Measurements from ENCODE around the gene USP9X.

Gene USP9X

DNA sequence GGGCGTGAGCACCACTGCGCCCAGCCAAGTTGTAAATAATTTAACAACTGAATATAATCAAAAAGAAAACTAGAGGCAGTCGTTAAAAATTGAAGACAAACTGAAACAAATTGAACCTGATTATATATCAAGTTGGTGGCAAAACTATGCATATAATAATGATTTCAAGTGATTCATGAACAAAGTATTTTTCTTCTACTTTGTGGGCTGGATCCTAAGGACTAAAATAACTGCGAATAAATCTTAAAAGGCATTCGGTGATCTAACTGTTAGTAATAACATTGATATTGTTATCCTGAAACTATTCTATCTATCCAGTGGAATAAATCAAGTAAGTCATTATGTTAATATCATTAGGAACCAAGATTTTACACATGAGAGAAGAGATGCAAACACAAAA lies 21.2 kb upstream of the USP9X start:
- Histone ChIP-seq H3K4me3 (ENCODE audit: low read length) (no peak overlapping the region), H3K27me3 (ENCODE audit: control insufficient read depth, insufficient read depth, low read length) (no peaks in the 10 kb centered on the region), H3K9me3 (ENCODE audit: control insufficient read depth, low read length) (no peaks in the 10 kb centered on the region), H3K36me3 (ENCODE audit: control insufficient read depth, insufficient read depth, low read length) (no peaks in the 10 kb centered on the region), H3K4me1 (ENCODE audit: control insufficient read depth, insufficient read depth, low read length) (no peaks in the 10 kb centered on the region), H3K9ac (ENCODE audit: low read length) (no peak overlapping the region)

DNA sequence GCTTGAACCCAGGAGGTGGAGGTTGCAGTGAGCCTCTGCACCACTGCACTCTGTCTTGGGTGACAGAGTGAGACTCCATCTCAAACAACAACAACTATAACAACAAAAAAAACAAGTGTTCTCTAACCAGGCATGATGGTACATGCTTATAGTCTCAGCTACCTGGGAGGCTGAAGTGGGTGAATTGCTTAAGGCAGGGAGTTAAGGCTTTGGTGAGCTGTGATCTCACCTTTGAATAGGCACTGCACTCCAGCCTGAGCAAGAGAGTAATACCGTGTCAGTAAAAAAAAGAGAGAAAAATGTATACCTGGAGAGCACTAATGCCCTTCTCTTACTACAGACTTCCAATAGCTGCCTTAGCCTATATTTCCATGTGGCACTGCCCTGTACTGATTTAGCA lies 18.9 kb upstream of the USP9X start:
- Histone ChIP-seq H3K4me1 (ENCODE audit: control insufficient read depth, insufficient read depth, low read length) (no peaks in the 10 kb centered on the region), H3K9ac (ENCODE audit: low read length) (no peak overlapping the region), H3K27me3 (ENCODE audit: control insufficient read depth, insufficient read depth, low read length) (no peaks in the 10 kb centered on the region), H3K36me3 (ENCODE audit: control insufficient read depth, insufficient read depth, low read length) (no peaks in the 10 kb centered on the region), H3K4me3 (ENCODE audit: low read length) (no peak overlapping the region), H3K9me3 (ENCODE audit: control insufficient read depth, low read length) (no peaks in the 10 kb centered on the region)

DNA sequence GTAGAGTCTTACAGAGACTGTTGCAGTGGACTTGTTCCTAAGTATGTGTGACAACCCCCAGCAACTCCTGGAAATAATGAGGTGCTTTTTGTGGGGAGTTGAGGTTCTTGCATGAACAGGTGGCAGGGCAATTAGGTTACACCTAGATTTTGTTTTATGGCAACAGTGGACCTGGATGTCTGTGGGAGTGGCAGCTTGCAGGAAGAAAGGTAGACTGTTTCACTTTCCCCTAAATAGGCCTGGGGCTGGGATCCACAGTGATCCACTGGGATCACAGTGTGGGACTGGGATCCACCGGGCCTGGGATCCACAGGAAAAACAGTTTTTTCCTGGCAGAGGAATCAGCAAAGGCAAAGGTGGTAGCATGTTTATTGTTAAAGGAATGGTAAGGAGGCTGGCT lies 18.3 kb upstream of the USP9X start:
- Histone ChIP-seq H3K4me1 (ENCODE audit: control insufficient read depth, insufficient read depth, low read length) (no peaks in the 10 kb centered on the region), H3K27me3 (ENCODE audit: control insufficient read depth, insufficient read depth, low read length) (no peaks in the 10 kb centered on the region), H3K36me3 (ENCODE audit: control insufficient read depth, insufficient read depth, low read length) (no peaks in the 10 kb centered on the region), H3K4me3 (ENCODE audit: low read length) (no peak overlapping the region), H3K9ac (ENCODE audit: low read length) (no peak overlapping the region), H3K9me3 (ENCODE audit: control insufficient read depth, low read length) (no peaks in the 10 kb centered on the region)

DNA sequence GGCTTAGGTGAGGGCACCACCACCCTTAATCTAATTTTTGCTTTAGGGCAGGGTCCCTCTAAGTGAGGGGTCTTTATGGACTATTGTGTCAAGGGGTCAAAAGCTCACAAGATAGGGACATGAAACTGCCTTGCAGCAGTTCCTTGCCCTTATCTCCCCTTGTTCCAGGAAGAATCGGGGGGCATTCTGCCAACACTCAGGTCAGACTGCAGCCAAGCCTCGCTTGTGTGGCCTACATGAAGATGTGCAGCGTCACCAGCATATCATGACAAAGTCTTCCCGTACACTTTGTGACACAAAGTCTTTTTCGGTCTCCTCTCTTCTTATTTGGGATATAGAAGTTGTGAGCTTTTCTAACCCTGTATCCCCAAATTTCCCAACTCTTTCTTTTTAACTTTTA lies 17.5 kb upstream of the USP9X start:
- Histone ChIP-seq H3K4me3 (ENCODE audit: low read length) (no peak overlapping the region), H3K4me1 (ENCODE audit: control insufficient read depth, insufficient read depth, low read length) (no peaks in the 10 kb centered on the region), H3K27me3 (ENCODE audit: control insufficient read depth, insufficient read depth, low read length) (no peaks in the 10 kb centered on the region), H3K36me3 (ENCODE audit: control insufficient read depth, insufficient read depth, low read length) (no peaks in the 10 kb centered on the region), H3K9ac (ENCODE audit: low read length) (no peak overlapping the region), H3K9me3 (ENCODE audit: control insufficient read depth, low read length) (no peaks in the 10 kb centered on the region)

DNA sequence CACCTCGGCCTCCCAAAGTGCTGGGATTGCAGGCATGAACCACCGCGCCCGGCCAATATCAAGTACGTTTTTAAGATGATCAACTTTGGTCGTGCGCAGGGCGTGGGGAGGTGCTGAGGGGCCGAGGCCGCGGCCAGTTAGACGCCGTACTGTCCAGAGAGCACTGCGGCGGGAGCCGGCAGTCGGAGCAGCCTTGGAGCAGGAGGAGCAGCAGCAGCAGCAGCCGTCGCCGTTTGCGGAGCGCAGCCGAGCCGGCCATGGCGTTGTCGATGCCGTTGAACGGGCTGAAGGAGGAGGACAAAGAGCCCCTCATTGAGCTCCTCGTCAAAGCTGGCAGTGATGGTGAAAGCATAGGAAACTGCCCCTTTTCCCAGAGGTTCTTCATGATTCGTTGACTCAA lies 8.5 kb upstream of the USP9X start:
- no peak overlapping the region for H3K9ac ChIP-seq (ENCODE audit: low read length)
- no peak overlapping the region for H3K4me3 ChIP-seq (ENCODE audit: low read length)
- no peaks in the 10 kb centered on the region for H3K36me3 ChIP-seq (ENCODE audit: control insufficient read depth, insufficient read depth, low read length)
- H3K4me1 ChIP-seq (ENCODE audit: control insufficient read depth, insufficient read depth, low read length), result no peaks in the 10 kb centered on the region
- H3K27me3 ChIP-seq (ENCODE audit: control insufficient read depth, insufficient read depth, low read length), result no peaks in the 10 kb centered on the region
- H3K9me3 ChIP-seq (ENCODE audit: control insufficient read depth, low read length), result no peaks in the 10 kb centered on the region

DNA sequence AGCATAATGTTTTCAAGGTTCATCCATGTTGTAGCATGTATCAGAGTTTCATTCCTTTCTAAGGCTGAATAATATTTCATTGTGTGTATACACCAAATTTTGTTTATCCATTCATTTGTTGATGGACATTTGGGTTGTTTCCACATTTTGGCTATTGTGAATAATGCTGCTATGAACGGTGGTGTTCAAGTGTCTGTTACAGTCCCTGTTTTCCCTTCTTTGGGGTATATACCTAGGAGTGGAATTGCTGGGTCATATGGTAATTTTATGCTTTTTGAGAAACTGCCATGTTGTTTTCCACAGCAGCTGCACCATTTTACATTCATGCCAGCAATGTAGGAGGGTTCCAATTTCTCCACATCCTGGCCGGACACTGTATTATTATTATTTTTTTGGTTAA lies 3.4 kb upstream of the USP9X start:
- no peaks in the 10 kb centered on the region for H3K9me3 ChIP-seq (ENCODE audit: control insufficient read depth, low read length)
- H3K4me3 ChIP-seq (ENCODE audit: low read length), result no peak overlapping the region
- H3K27me3 ChIP-seq (ENCODE audit: control insufficient read depth, insufficient read depth, low read length), result no peaks in the 10 kb centered on the region
- H3K36me3 ChIP-seq (ENCODE audit: control insufficient read depth, insufficient read depth, low read length), result no peaks in the 10 kb centered on the region
- H3K4me1 ChIP-seq (ENCODE audit: control insufficient read depth, insufficient read depth, low read length), result peaks cover 5% of the 10 kb centered on the region
- H3K9ac ChIP-seq (ENCODE audit: low read length), result no peak overlapping the region

DNA sequence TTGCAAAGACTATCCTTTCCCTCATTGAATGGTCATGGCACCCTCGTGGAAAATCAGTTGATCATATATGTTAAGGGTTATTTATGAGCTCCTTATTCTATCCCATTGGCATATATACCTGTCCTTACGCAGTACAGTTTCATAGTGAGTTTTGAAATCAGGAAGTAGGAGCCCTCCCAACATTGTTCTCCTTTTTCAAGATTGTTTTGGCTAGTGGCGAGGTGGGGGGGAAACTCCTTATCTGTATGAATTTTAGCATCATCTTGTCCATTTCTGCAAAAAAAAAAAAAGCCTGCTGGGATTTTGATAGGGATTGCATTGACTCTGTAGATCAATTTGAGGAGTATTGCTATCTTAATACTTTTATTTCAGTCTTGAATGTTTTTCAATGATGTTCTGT lies 2.5 kb upstream of the USP9X start:
- Histone ChIP-seq H3K4me1 (ENCODE audit: control insufficient read depth, insufficient read depth, low read length) (peaks cover 5% of the 10 kb centered on the region), H3K9ac (ENCODE audit: low read length) (no peak overlapping the region), H3K4me3 (ENCODE audit: low read length) (no peak overlapping the region), H3K27me3 (ENCODE audit: control insufficient read depth, insufficient read depth, low read length) (no peaks in the 10 kb centered on the region), H3K9me3 (ENCODE audit: control insufficient read depth, low read length) (no peaks in the 10 kb centered on the region), H3K36me3 (ENCODE audit: control insufficient read depth, insufficient read depth, low read length) (no peaks in the 10 kb centered on the region)

DNA sequence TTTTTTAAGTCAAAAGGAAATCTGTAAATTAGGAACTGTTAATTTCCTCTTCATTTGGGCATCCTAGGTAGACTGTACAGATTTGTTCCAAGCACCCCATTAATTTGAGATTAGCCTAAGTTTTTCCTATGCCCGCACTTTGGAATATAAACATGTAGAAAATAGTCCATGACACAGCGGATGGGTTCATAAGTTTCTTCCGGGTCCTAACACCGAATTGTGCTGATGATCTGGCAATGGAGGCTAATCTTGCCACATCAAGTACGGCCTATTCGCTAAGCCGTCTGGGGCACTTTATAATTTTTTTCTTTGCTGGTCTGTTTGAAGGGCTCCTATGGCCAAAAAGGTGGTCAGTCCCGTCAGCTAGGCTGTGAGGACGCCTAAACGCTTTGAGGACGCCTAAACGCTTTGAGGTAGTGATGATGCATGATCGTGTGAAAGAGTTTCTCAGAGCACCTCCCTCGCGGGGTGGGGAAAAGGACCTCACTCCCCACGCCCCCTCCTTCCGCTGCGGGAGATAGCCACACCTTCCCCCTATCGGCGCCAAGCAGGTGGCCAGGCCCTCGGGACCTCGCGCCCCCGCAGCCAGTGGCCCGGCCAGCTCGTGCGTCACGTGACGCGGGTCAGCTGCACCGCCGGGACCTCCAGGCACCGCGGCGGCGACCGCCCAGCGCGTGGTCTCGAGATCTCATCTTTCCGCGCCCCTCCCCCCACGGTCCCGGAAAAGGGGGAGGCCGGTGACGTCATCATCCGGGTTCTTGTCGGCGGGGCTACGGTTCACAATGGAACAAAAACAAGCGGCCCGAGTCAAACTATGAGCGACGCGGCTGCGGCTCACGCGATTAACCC lies 977 bp upstream of the USP9X start:
- peak overlapping the region; percentile 58 for H3K4me3 ChIP-seq (ENCODE audit: low read length)
- peaks cover 10% of the 10 kb centered on the region for H3K4me1 ChIP-seq (ENCODE audit: control insufficient read depth, insufficient read depth, low read length)
- no peaks in the 10 kb centered on the region for H3K36me3 ChIP-seq (ENCODE audit: control insufficient read depth, insufficient read depth, low read length)
- H3K27me3 ChIP-seq (ENCODE audit: control insufficient read depth, insufficient read depth, low read length), result no peaks in the 10 kb centered on the region
- peak overlapping the region; percentile 96 for H3K9ac ChIP-seq (ENCODE audit: low read length)
- no peaks in the 10 kb centered on the region for H3K9me3 ChIP-seq (ENCODE audit: control insufficient read depth, low read length)

DNA sequence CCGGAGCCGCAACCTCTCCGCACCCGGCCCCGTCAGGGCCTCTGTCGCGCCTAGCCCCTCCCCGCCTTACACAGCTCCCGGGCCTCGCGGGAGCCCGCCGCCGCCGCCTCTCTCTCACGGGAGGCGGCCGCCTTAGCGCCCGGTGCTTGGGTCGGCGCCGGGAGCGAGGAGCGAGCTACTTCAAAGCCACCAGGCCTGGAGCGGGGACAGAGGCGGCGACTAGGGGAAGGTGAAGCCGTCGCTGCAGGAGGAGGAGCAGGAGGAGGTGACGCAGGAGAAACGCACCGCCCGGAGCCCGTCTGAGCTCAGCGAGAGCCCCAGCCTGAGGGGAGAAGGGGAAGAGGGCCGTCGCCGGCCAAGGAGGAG lies 250 bp downstream of the USP9X start:
- Histone ChIP-seq H3K27me3 (ENCODE audit: control insufficient read depth, insufficient read depth, low read length) (no peaks in the 10 kb centered on the region), H3K9me3 (ENCODE audit: control insufficient read depth, low read length) (no peaks in the 10 kb centered on the region), H3K4me1 (ENCODE audit: control insufficient read depth, insufficient read depth, low read length) (peaks cover 12% of the 10 kb centered on the region), H3K9ac (ENCODE audit: low read length) (peak overlapping the region; percentile 96), H3K36me3 (ENCODE audit: control insufficient read depth, insufficient read depth, low read length) (no peaks in the 10 kb centered on the region), H3K4me3 (ENCODE audit: low read length) (peak overlapping the region; percentile 47)

DNA sequence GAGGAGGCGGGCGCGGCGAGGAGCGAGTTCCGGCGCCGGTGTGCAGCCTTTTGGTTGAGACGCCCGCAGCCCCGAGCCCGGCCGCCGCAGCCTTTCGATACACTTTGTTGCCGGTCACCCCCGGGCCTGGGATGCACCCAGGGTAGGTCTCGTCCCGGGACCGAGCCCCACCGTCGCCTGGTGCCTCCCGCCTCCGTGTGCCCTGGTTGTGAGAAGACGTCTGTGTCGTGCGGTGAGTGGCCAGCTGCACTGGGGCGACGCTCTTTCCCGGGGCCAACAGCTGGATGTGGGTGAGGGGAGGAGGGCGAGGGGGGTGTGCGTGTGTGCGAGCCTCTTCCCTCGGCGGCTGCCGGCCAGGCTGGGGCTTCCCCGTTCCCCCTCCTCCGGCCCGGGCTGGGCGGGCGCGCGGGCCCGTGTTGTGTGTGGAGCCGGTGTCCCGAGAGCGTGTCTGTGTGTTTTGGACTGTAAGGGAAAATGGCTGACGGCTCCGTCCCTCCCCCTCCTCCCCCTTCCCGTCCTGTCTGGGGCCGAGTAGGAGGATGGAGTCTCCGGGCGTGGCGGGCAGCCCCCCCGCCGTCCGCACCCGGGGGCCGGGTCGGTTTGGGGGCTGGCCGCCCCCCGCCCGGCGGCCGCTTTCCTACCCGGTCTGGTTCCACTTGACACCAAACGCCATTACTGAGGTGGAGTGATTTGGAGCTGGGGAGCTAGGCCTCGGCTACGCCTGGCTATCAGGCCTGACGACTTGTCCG lies 807 bp downstream of the USP9X start:
- H3K9ac ChIP-seq (ENCODE audit: low read length), result peak overlapping the region; percentile 96
- H3K27me3 ChIP-seq (ENCODE audit: control insufficient read depth, insufficient read depth, low read length), result no peaks in the 10 kb centered on the region

DNA sequence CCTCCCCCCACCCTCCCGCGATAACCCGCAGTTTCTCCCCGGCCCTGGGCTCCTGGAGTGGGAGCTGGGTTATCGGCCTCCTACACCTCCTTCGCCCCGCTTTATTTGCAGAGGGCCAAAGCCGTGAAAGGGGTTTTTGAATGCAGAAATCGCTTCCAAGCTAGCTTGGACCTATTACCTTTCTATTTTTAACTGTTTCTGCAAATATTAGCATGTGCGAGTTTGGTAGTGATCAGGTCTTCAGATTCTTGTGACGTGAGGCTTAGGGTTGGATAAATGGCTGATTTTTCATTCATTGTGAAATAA lies 1.3 kb downstream of the USP9X start:
- Histone ChIP-seq H3K4me3 (ENCODE audit: low read length) (peak overlapping the region; percentile 47), H3K9ac (ENCODE audit: low read length) (peak overlapping the region; percentile 96), H3K36me3 (ENCODE audit: control insufficient read depth, insufficient read depth, low read length) (no peaks in the 10 kb centered on the region), H3K4me1 (ENCODE audit: control insufficient read depth, insufficient read depth, low read length) (peaks cover 12% of the 10 kb centered on the region), H3K9me3 (ENCODE audit: control insufficient read depth, low read length) (no peaks in the 10 kb centered on the region), H3K27me3 (ENCODE audit: control insufficient read depth, insufficient read depth, low read length) (no peaks in the 10 kb centered on the region)

More for the DNA sequence above, 807 bp downstream of the USP9X start:
- peak overlapping the region; percentile 47 for H3K4me3 ChIP-seq (ENCODE audit: low read length)
- peaks cover 12% of the 10 kb centered on the region for H3K4me1 ChIP-seq (ENCODE audit: control insufficient read depth, insufficient read depth, low read length)
- no peaks in the 10 kb centered on the region for H3K36me3 ChIP-seq (ENCODE audit: control insufficient read depth, insufficient read depth, low read length)
- no peaks in the 10 kb centered on the region for H3K9me3 ChIP-seq (ENCODE audit: control insufficient read depth, low read length)

DNA sequence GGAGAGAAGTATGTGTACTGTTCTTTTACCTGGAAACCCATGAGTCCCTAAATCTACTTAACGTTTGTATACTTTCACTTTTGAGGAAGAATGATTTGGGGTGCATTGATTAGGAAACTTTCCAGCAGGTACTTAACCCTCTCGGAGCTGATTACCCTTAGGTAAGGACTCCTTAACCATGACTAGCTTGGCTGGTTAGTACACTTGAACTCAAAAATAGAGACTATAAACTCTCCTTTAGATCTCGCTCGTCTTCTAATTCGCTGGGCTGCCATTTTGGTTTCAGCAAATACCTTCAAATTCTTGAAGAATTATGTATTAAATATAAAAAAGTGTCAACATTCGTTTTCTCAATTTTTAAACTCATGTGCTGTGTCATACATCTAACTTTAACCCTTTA lies 2.0 kb downstream of the USP9X start:
- Histone ChIP-seq H3K4me3 (ENCODE audit: low read length) (no peak overlapping the region), H3K9ac (ENCODE audit: low read length) (peak overlapping the region; percentile 96), H3K36me3 (ENCODE audit: control insufficient read depth, insufficient read depth, low read length) (no peaks in the 10 kb centered on the region), H3K9me3 (ENCODE audit: control insufficient read depth, low read length) (no peaks in the 10 kb centered on the region), H3K27me3 (ENCODE audit: control insufficient read depth, insufficient read depth, low read length) (no peaks in the 10 kb centered on the region), H3K4me1 (ENCODE audit: control insufficient read depth, insufficient read depth, low read length) (peaks cover 15% of the 10 kb centered on the region)

All from mucosa of stomach (tissue), 1 donor.